HG03439 (cell line): ENCODE results near the gene SLAMF9.
A peak's percentile ranks its signal among the peaks of the same experiment; 100 is the strongest.

Experiments used
- ATAC-seq: cut with Tn5 transposase; IDR thresholded peaks from one replicate; pipeline ENCODE4 v1.9.1; 2021; ENCODE audit warnings: mild to moderate bottlenecking, moderate library complexity; ENCODE audit not compliant: unreplicated experiment

Gene SLAMF9

DNA sequence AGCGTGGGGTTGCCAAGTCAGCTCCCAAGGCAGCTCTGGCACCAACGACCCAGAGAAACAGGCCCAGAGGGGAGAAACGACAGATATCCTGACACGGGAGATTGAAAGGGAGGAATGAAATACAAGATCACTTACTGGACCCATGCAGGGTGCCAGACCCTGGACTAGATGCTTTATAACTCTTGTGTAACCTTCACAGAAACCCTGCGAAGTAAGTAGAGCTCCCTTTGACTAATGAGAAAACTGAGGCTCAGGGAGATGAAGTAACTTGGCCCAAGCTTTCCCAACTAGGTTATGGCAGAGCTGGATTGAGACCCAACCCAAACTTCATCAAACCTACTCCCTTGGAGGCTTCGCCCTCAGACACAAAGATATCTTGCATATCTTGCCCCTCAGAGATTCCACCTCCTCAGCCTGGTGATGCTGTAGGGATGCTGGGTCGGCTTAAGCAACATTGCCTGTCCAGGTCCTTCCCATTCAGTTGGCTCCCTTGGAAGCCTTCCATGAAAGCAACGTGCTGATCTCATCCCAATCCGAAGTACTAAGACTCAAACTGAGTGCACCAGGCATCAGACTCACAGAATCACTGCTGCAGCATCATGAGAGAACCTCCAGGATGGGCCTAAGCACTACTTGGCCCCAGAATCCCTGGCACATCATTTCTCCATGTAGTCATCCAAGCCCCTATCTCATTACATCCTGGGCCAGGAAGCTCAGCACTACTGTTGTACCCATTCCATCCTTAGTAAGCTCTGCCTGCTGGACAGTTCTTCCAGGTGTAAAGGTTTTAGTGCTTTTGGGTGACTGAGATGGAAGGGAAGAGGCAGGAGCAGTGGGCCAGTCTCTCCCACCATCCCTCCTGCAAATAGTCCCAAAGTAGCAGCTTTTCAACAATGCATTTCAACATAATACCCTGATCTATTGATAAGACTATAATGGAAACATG lies 7.5 kb downstream of the SLAMF9 start:
- no peak for ATAC-seq

DNA sequence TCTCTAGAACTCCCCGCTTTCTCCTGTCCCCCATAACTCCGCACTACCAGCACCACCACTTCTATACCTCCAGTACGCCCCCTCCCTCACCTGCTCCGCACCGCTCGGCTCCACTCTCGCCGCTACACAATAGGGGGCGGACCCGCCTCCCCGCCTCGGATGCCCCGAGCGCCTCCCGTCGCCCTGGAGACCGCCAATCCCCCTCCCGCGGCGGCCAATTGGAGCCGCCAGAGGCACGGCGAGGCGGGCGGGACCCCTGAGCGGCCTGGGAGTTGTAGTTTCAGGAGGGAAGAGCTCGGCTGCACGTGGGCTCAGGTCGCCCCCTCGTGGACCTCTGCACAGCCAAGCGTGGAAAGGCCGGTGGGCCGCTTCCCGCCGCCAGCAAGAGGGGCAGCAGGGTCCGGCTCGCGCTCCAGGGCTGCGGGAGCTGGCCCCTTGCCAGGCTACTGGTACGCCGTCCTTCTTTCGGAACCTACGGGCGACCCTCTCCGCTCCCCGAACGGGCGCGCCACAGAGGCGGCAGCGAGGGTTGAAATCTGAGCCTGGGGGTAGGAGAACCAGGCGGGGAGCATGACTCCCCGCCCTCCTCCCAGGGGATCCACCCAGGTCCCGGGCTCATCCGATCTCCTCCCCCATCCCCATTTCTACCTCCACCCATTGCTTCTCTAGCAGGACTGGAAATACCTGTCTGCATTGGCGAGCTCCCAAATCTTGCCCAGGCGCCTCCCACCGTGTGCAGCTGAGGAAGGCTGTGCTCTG lies 8.4 kb downstream of the SLAMF9 start, which contains the start of gene IGSF9:
IGSF9 (minus strand) TSS at position 131 of the 759 bp plus-strand sequence. CDS start 2,159 bp downstream, outside the sequence.
- no peak for ATAC-seq

DNA sequence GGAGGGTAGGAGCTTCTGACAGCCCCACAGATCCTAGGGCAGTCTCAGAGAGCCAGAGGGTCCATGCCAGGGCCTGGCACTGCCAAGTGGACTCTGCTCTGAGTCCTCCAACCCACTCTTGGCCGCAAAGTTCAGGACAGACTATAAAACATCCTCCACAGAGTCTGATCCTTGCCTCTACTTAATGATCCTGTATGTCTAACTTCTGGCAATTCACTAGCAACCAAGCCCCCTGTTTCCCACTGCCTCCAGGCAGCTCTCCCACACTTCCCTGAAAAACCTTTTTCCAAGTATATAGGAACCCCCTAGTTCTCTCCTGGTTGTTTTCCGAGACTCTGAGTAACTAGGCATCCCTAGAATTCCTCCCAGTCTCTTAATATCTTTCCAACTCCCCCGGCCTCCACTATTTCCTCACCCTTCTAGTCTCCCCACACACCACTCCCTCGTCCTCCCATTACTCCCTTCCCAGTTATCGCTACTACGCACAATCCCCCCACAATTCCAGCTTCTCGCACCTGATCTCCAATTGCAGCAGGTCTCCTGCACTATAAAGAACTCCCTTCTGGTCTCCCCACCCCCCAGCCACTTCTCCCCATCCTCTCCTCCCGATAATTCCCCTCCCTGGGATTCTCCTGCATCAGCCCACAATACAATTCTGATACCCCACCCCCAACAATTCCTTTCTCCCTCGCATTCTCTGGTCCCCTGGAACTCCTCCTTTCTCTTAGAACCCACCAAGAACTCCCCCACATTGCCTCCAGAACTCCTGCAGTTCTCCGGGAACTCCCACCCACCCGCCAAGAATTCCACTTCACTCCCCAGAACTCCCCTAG lies 9.2 kb downstream of the SLAMF9 start:
- no peak for ATAC-seq

DNA sequence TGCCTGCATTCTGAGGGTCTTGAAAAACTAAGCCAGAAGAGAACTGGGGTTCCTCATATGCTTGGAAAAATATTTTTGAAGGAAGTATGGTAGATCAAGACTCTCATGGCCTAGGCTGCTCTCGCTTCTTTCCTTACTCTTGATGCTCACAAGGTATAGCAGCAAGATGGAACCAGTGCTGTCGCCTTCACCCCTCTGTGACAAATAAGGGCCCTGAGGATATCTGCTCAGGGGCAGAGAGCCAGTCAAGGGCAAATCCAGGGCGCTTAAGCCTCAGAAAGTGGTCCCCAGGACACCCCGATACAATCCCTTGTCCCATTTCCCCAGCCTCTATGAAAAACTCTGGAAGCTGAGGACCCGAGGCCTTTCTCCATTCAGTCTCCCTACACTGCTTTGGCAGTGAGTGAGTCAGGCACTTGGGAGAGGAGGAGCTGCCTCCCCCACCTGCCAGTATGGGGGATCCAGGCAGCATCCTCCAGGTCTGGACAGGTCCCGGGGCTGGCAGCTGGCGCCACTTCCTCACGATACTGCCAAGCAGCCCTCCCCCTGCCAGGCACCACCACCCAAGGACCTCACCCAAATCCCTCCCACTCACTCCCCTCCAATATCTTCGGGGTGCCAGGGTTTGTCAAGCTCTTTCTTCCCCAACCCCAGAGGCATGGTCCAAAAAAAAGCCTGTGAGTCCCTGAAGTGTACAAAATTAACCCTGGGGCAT lies 10.0 kb downstream of the SLAMF9 start:
- no peak for ATAC-seq

DNA sequence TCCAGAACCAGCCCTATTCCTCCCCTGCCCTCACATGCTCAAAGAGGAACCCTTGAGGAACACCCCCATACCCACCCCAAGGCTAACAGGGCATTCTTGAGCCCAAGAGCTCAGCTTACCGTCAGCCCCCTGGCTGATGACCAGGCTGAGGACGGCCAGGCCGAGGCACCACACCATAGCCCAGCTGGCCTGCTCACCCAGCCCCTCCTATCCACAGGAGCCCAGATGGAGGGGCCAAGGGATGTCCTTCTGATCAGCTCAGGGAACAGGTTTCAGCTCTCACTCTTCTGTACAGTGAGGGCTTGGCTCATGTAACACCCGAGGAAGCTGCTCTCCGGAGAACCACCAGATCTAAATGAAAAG lies 10.8 kb downstream of the SLAMF9 start:
- no peak for ATAC-seq

DNA sequence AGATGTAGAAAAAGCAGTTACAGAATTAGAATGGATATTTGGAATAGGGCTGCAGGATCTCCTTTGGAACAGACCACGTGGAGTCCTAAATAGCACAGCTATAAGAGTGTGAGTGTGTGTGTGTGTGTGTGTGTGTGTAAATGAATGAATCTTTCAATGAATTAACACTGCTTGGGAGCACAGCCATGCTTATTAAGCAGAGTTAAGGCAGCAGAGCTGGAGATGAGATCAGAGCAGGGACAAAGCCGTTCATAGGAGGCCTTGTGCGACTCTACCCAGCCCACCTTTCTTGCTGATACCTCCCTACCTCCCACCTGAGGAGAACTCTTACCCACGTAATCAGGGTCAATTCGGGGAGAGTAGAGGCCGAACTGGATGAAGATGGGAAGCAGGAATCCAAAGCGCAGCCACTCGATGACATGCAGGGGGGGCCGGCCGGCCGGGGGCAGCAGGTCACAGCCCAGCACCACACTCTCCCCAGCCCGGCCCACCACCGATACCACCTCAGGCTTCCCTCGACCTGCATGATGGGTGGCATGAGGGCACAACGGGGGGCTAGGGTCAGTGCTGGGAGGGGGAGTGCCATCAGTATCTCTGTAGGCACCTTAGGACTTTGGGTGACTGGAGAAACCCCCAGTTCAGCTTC lies 11.3 kb downstream of the SLAMF9 start:
- no peak for ATAC-seq

DNA sequence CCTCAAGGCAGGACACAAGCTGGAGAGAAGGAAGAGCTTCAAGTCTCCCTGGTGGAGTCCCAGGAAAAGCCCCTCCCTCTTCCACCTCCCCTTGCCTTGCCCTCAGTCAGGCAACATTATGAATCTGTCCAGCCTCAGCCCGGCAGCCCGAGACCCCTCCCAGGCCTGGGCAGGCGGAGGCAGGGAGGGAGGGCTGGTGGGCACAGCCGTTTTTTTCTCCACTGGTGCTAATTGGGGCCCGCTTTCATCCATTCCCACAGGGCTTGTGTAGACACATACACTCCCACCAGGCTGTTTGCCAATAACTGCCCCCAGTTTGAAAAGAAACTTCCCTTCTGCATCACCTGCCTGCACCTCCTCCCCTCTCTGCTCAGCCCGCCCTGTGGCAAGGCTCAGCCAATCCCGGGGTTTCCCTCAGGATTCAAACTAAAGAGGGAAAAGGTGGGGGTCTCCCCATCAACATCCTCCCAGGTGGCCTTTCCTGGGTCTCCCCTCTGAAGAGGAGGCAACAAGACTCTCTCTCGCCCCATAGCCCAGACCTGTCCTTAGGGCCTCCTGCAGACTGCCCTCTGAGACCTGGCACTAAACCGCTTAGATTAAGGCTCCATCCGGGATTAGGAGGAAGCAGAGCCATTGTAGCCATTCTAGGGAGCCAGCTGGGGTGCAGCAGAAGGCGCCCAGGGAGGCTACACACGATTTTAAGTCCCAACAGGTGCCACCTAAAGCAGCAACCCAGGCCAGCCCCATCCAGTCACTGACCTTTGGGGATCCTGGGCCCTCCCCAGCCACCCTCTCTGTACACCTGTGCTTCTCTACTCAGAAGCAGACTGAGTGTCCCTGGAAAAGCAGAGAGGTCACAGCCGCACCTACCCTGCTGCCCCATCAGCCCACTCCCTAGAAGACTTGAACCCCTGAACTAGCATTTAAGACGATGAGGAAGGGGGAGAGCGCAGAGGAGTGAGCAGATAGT lies 12.2 kb downstream of the SLAMF9 start:
- no peak for ATAC-seq

DNA sequence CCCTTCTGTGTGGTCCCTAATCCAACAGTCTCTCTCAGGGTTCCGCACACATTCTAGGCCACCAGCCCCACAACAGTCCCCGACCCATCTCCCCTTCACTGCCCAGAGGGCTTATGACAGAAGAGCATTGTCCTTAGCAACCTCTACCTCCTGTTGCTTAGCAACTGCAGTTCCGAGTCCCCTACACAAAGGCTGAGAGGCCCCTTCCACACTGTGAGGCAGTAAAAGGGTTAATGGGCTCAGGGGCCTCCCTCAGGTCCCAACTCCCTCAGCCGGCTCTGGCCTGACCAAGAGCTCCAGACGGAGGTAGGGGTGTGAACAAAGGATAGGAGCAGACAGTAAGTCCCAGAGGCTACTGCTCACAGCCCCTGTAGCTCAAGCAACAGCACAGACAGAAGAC lies 12.9 kb downstream of the SLAMF9 start:
- no peak for ATAC-seq

DNA sequence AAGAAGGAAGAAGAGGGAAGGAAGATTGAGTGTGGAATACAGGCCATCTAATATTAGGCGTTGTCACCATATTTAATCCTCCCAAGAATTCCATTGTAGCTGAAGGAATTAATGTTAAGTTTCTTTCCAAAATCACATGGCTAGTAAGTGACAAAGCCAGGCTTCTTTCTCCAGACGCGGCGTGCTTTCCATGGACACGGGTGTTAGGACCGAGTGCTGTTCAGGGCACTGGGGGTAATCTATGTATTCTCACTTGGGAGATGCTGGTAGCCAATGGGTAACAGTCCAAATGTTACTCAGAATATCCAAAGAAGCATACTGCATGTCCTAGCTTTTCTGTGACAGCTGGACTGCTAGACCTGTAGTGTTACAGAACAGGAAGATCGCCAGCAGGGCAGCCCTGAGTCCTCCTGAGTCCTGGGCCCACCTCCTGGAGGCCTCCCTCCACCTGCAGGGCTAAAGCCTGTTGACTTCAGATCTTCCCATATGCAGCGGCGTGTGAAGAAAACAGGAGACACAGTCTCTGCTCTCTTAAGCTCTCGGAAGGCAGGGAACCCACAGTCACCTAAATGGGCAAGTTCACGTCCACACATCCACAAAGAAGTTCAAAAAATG lies 13.9 kb downstream of the SLAMF9 start:
- ATAC-seq = no peak

DNA sequence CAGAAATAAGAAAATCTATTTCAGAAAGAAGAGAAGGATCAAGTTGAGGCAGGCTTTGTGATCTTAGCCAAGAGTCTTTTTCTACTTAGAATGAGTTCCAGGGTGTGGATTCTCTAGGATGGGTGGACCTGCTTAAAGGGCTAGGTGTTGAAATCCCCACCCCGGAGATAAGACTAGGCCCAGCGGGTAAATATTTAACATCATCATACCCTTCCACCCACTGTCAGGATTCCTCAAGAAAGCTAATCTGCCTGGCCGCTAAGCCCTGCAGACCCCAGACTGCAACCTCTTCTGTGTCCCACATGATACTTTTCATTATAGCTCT lies 14.4 kb downstream of the SLAMF9 start:
- ATAC-seq = no peak

DNA sequence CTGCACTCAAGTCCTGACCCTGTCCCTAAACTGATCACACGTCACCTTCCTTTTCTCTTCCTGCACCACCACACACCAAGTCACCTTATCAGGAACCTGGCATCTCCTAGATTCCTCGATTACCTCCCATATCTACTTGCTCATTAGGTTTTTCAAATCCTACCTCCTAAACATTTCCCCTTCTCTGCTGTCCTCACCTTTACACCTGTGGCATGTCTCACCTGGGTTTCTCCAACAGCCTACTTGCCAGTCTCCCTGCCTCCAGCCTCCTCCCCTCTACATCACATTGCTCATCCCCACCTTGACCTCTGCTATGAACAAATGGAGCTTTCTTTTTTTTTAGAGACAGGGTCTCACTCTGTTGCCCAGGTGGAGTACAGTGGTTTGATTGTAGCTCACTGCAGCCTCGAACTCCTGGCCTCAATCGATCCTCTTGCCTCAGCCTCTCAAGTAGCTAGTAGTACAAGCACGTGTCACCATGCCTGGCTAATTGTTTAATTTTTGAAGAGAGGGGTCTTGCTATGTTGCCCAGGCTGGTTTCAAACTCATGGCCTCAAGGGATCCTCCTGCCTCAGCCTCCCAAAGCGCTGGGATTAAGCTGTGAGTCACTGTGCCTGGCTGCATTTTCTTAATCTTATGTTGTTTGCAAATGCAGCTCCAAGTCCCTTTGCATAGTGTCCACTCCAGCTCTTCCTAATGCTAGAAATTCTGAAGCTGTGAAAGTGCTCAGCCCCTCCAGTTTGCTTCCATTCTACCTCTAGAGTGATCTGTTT lies 14.9 kb downstream of the SLAMF9 start:
- ATAC-seq = no peak

DNA sequence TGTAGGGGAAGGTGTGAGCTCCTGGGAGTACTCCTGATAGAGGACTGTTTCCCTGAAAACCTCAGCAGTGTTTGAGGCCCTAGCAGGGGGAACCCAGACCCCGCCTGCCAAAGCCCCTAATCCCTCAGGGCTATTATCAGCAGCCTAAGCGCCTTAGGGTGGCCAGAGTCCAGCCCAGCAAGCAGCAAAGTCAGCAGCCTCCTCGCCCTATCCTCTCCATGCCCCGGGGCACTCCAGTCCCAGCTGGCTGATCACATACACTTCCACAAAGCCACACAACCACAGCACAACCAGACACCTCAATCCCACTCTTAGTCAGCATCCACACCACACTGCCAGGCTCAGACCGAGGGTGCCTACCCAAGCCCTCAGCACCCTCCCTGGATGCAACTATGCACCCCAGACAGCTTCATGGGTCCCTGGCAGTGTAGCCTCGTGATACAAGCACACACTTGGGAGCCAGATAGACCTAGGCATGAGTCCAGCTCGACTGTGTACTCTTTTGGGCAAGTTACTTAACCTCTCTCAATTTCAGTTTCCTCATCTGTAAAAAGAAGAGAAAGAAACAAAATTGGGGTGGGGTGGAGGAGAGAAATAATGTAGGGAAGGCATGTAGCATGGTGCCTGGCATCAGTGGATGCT lies 15.7 kb downstream of the SLAMF9 start:
- ATAC-seq = no peak

DNA sequence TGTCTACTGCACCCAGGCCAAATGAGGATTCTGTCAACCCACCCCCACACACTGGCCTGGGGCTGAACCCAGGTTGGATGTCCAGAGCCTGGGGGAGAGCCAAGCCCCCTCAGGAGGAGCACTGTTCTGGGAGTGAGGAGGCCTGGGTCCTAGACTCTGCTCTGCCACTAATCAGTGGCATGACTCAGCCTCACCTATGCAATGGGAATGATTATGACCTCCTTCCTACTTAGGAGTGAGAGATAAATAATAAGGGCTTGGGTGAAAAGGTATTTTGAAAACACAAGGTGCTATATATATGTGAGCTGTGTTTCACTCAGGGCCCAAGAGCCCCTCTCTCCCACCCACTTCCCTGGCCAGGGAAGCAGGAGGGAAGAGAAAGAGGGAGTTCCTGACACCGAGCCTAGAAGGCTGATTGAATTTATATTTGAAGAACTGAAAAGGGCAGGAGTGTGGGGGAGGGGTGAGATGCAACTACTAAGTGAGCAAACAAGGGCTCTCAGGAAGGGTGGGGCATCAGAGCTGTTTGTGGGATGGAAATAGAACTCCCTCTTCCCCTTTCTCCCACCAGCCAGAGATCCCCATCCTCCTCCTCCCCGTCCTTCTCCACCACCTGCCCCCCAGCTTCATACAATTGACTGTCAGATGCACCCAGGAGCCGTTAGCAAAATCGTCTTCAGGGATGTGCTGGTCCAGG lies 16.8 kb downstream of the SLAMF9 start:
- no peak for ATAC-seq

DNA sequence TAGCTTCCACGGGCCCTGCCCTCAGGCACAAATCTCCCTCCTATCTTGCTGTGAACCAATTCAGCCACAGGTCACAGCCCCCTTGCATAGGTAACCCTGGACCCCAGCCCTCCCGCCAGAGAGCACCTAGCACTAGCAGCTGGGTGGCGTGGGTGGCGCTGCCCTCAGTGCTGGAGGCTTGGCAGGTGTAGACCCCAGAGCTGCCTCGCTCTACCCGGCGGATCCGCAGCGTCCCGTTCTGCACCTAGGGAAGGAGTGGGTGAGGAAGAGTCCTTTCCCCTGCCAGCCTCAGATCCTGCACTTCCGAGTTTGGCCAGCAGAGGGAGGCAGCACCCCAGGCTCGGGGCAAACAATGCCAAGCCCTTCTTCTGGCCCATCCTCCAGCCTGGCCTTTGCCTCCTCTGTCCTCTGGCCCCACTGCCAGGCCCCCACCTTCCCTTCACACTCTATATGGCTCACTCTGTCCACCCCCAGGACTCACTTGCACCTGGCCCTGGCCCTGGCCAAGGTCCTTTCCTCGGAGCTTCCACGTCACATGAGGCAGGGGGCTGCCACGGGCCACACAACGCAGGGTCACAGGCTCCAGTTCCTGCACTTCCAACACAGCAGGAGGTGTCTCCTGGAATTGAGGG lies 17.6 kb downstream of the SLAMF9 start:
- ATAC-seq = peak; percentile 49

DNA sequence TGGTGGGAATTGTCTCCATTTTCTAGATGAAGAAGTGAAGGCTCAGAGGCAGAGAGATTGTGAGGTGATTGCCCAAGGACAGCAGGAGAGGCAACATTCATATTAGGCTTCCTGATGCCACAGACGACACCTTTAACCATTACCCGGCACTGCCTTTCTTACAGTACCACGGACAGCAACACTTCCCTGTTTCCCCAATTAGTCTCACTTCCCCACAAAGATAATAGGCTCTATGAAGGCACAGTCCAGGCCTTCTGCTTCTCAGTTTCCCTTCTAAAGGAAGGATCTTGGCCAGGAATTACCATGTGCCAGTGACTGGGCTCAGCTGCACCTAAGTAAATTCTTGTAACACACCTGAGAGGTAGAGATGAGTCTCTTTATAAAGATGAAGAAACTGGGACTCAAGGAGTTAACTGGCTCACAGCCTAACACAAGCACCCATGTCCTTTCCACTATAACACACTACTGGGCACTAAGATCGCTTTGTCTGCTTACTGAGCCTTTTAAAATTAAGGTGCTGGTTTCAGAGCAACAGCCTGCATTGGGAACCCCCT lies 18.2 kb downstream of the SLAMF9 start:
- no peak for ATAC-seq

DNA sequence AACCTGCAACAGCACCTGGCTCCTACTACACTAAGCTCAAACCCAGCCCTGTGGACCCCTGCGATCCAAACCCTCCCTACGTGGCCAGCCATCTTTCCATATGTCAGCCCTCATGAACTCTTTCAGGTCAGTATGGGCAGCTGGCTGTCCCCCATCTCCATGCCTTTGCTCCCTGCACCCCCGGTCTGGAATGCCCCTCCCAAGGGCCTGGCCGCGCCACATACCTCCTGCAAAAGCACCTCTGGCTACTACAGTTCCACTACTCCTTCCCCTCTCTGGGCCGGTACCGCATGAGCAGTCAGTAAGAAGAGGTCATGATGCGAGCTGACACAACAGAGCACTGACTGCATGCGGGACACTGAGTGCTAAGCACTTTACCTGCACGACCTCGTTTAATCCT lies 18.7 kb downstream of the SLAMF9 start:
- no peak for ATAC-seq
